OCI-LY7 (cell line): Measurements from ENCODE around the gene RUNX1.

Source experiments
- EZH2phosphoT487 ChIP-seq: fragments of 200-600 bp; sonication (generic); IDR thresholded peaks from 2 replicates; pipeline ENCODE4 v1.6.1; 2018; ENCODE audit warnings: low read depth, borderline replicate concordance, mild to moderate bottlenecking, mixed run types, antibody characterized with exemption, low read length, moderate library complexity, mixed read lengths
- TF ChIP-seq, protein P1 (sequence below): fragments of 200-600 bp; sonication (generic); conservative IDR thresholded peaks from 2 replicates; pipeline ENCODE4 v1.5.1; 2014; ENCODE audit warnings: mild to moderate bottlenecking, antibody characterized with exemption, low read length, moderate library complexity, mixed read lengths

- TF ChIP-seq, protein P1, sequence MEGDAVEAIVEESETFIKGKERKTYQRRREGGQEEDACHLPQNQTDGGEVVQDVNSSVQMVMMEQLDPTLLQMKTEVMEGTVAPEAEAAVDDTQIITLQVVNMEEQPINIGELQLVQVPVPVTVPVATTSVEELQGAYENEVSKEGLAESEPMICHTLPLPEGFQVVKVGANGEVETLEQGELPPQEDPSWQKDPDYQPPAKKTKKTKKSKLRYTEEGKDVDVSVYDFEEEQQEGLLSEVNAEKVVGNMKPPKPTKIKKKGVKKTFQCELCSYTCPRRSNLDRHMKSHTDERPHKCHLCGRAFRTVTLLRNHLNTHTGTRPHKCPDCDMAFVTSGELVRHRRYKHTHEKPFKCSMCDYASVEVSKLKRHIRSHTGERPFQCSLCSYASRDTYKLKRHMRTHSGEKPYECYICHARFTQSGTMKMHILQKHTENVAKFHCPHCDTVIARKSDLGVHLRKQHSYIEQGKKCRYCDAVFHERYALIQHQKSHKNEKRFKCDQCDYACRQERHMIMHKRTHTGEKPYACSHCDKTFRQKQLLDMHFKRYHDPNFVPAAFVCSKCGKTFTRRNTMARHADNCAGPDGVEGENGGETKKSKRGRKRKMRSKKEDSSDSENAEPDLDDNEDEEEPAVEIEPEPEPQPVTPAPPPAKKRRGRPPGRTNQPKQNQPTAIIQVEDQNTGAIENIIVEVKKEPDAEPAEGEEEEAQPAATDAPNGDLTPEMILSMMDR, result no peak
- TF ChIP-seq EZH2phosphoT487, result no peak
These were observed 28.4 kb upstream of the RUNX1 start for GRCh38 chr21:35077466-35077865.
